GM21390 (cell line): ENCODE measurements around the gene KLHL24.
"Not testable (repeated sequence)": the region's sequence is repeated elsewhere in the genome, so short reads cannot be mapped to it uniquely, and the experiment has no call there.

Experiments used
- ATAC-seq: cut with Tn5 transposase; IDR thresholded peaks from one replicate; pipeline ENCODE4 v1.9.1; 2021; ENCODE audit not compliant: unreplicated experiment

KLHL24 gene

GRCh38 chr3:183634707-183635106 lies 716 bp upstream of the KLHL24 start:
- ATAC-seq: no peak

GRCh38 chr3:183635107-183635430 lies 354 bp upstream of the KLHL24 start:
- peak; percentile 0 for ATAC-seq

- peak; percentile 83 for ATAC-seq
Observed at GRCh38 chr3:183636221-183637105, 1.0 kb downstream of the KLHL24 start.

- ATAC-seq: no peak
Observed at GRCh38 chr3:183637106-183637486, 1.7 kb downstream of the KLHL24 start.

GRCh38 chr3:183637633-183638032 lies 2.2 kb downstream of the KLHL24 start:
- ATAC-seq: not testable (repeated sequence)

- ATAC-seq: no peak
Observed at GRCh38 chr3:183638101-183638852, 2.9 kb downstream of the KLHL24 start.

- not testable (repeated sequence) for ATAC-seq
Observed at GRCh38 chr3:183640635-183641034, 5.2 kb downstream of the KLHL24 start.

- ATAC-seq: no peak
Observed at GRCh38 chr3:183641882-183642281, 6.5 kb downstream of the KLHL24 start.

GRCh38 chr3:183644244-183644643 lies 8.8 kb downstream of the KLHL24 start:
- no peak for ATAC-seq

- ATAC-seq: no peak
Observed at GRCh38 chr3:183645254-183645653, 9.8 kb downstream of the KLHL24 start.

- no peak for ATAC-seq
Observed at GRCh38 chr3:183650554-183650953, 15.1 kb downstream of the KLHL24 start.

GRCh38 chr3:183653209-183654064 lies 18.0 kb downstream of the KLHL24 start:
- no peak for ATAC-seq

GRCh38 chr3:183654727-183655126 lies 19.3 kb downstream of the KLHL24 start:
- no peak for ATAC-seq

GRCh38 chr3:183662099-183662498 lies 26.7 kb downstream of the KLHL24 start:
- ATAC-seq: no peak

GRCh38 chr3:183664913-183665381 lies 29.5 kb downstream of the KLHL24 start:
- ATAC-seq: no peak

GRCh38 chr3:183680061-183680460 lies 44.6 kb downstream of the KLHL24 start:
- no peak for ATAC-seq

- no peak for ATAC-seq
Observed at GRCh38 chr3:183687705-183688104, 52.3 kb downstream of the KLHL24 start.

GRCh38 chr3:183688874-183689273 lies 53.5 kb downstream of the KLHL24 start:
- ATAC-seq: no peak

- not testable (repeated sequence) for ATAC-seq
Observed at GRCh38 chr3:183689621-183690020, 54.2 kb downstream of the KLHL24 start.

- ATAC-seq: no peak
Observed at GRCh38 chr3:183690402-183690995, 55.1 kb downstream of the KLHL24 start.

- ATAC-seq: no peak
Observed at GRCh38 chr3:183692436-183692835, 57.0 kb downstream of the KLHL24 start.
